A549 (cell line): Measurements from ENCODE around the gene TFAP2E. TPM values are rescaled to one million over a fixed set of nuclear protein-coding genes. Genes with fewer than 3 reads are reported as not detected.

ENCODE experiments used
- ATAC-seq, 2 experiments: fragments of 200-7000 bp in 1 of 2; fragments of >200 bp in 1 of 2; cut with Nextera tagmentation in 1 of 2; cut with Tn5 transposase in 1 of 2; 3 replicates each; pipeline versions ENCODE4 v1.8.0 to v1.9.1; 2018 to 2020; ENCODE audit warnings: mild to moderate bottlenecking in 1 of 2, moderate library complexity in 1 of 2
- CTCF ChIA-PET: fragments of 300-600 bp; sonication (Branson Sonifier 250); formaldehyde crosslinking; extraction: SDS; loops from one replicate; lab custom pipeline; 2021; ENCODE audit warnings: antibody characterized with exemption, inconsistent platforms; lab: Yijun Ruan, JAX
- POLR2A ChIA-PET: fragments of 350-600 bp; formaldehyde crosslinking; extraction: SDS; loops from one replicate; lab custom pipeline; 2021; ENCODE audit warnings: antibody characterized with exemption, inconsistent platforms; lab: Yijun Ruan, JAX
- DNase-seq, 2 experiments: peaks; one replicate each; pipeline versions ENCODE4 v3.0.0 to v3.0.0-alpha.2; 2011 to 2016; ENCODE audit warnings: low read depth in 1 of 2, low spot score in 1 of 2
- FAIRE-seq: peaks from 2 replicates; lab custom pipeline; 2011; peaks lifted over from hg19 to GRCh38; lab: Jason Lieb, UNC
- H3K27ac ChIP-seq, 2 experiments: fragments of >200 bp; sonication (Bioruptor Twin); formaldehyde crosslinking; 3 replicates each; pipeline ENCODE4 v1.5.1; 2016 to 2017
- H3K4me1 ChIP-seq: fragments of >200 bp; sonication (Bioruptor Twin); formaldehyde crosslinking; 3 replicates; pipeline ENCODE4 v1.6.1; 2016
- H3K4me2 ChIP-seq: fragments of >200 bp; sonication (Bioruptor Twin); formaldehyde crosslinking; 3 replicates; pipeline ENCODE4 v1.6.1; 2016
- H3K4me3 ChIP-seq: fragments of >200 bp; sonication (Bioruptor Twin); formaldehyde crosslinking; 3 replicates; pipeline ENCODE4 v1.5.1; 2016
- H3K9me3 ChIP-seq: fragments of >200 bp; sonication (Bioruptor Twin); formaldehyde crosslinking; 3 replicates; pipeline ENCODE4 v1.6.1; 2016
- BHLHE40 ChIP-seq: IDR thresholded peaks from 2 replicates; pipeline ENCODE4 v1.6.1; 2012; ENCODE audit warnings: low read depth, low read length, inconsistent platforms
- CHD2 ChIP-seq: fragments of 150-350 bp; IDR thresholded peaks from 2 replicates; pipeline ENCODE4 v1.6.1; 2014; ENCODE audit warnings: low read length; ENCODE audit not compliant: partially characterized antibody
- CHD4 ChIP-seq: fragments of 200-600 bp; sonication (generic); IDR thresholded peaks from 2 replicates; pipeline ENCODE4 v1.6.1; 2016; ENCODE audit warnings: antibody characterized with exemption, mild to moderate bottlenecking, borderline replicate concordance
- EHF ChIP-seq: fragments of 250-450 bp; sonication (Bioruptor Pico); IDR thresholded peaks from 2 replicates; pipeline ENCODE4 v1.5.0; 2020; ENCODE audit warnings: mild to moderate bottlenecking
- HDAC2 ChIP-seq: fragments of 200-600 bp; sonication (generic); IDR thresholded peaks from 2 replicates; pipeline ENCODE4 v1.6.1; 2016
- HOXB13 ChIP-seq: fragments of 250-450 bp; sonication (Bioruptor Pico); IDR thresholded peaks from 2 replicates; pipeline ENCODE4 v1.5.0; 2020; ENCODE audit warnings: low read depth, mild to moderate bottlenecking, moderate library complexity
- HOXB5 ChIP-seq: fragments of 250-450 bp; sonication (Bioruptor Pico); IDR thresholded peaks from 2 replicates; pipeline ENCODE4 v1.5.0; 2020; ENCODE audit warnings: mild to moderate bottlenecking, moderate library complexity
- JUN ChIP-seq, 2 experiments: fragments of >200 bp; sonication (Bioruptor Twin); formaldehyde crosslinking; IDR thresholded peaks; 2 replicates in 1 of 2; 3 replicates in 1 of 2; pipeline ENCODE4 v1.6.1; 2016 to 2017
- JUNB ChIP-seq: fragments of >200 bp; sonication (Bioruptor Twin); formaldehyde crosslinking; IDR thresholded peaks from 2 replicates; pipeline ENCODE4 v1.6.1; 2016
- KDM1A ChIP-seq: fragments of 200-600 bp; sonication (generic); IDR thresholded peaks from 2 replicates; pipeline ENCODE4 v1.6.1; 2016; ENCODE audit warnings: low read depth, mild to moderate bottlenecking
- MAZ ChIP-seq: fragments of 150-350 bp; IDR thresholded peaks from 2 replicates; pipeline ENCODE4 v1.6.1; 2014; ENCODE audit warnings: antibody characterized with exemption, low read depth, low read length, borderline replicate concordance
- MYC ChIP-seq: IDR thresholded peaks from 2 replicates; pipeline ENCODE4 v1.6.1; 2012; ENCODE audit warnings: mild to moderate bottlenecking, inconsistent platforms, low read length, improper control_type of control experiment, borderline replicate concordance
- NPAS2 ChIP-seq: fragments of 250-450 bp; sonication (Bioruptor Pico); IDR thresholded peaks from 2 replicates; pipeline ENCODE4 v1.8.0; 2022; ENCODE audit warnings: mild to moderate bottlenecking, moderate library complexity, borderline replicate concordance
- POLR2A ChIP-seq: IDR thresholded peaks from 2 replicates; pipeline ENCODE4 v1.6.1; 2012; ENCODE audit warnings: mild to moderate bottlenecking, low read length
- RCOR1 ChIP-seq: fragments of 150-350 bp; IDR thresholded peaks from 2 replicates; pipeline ENCODE4 v1.6.1; 2014; ENCODE audit warnings: antibody characterized with exemption, low read length, low read depth
- RNF2 ChIP-seq: fragments of 200-600 bp; sonication (generic); IDR thresholded peaks from 2 replicates; pipeline ENCODE4 v1.6.1; 2016; ENCODE audit warnings: low read depth, mild to moderate bottlenecking, antibody characterized with exemption, moderate library complexity, borderline replicate concordance
- TFCP2L1 ChIP-seq: fragments of 250-450 bp; sonication (Bioruptor Pico); IDR thresholded peaks from 2 replicates; pipeline ENCODE4 v1.5.0; 2021; ENCODE audit warnings: mild to moderate bottlenecking
- ZSCAN20 ChIP-seq: fragments of 250-450 bp; sonication (Bioruptor Pico); IDR thresholded peaks from 2 replicates; pipeline ENCODE4 v1.8.0; 2022; ENCODE audit warnings: mild to moderate bottlenecking, moderate library complexity
- WGBS: methylation state at CpG from one replicate; pipeline ENCODE4 v1.1.6; 2017; ENCODE audit errors: missing lambda C conversion rate; 5-methylcytosine and 5-hydroxymethylcytosine counted together
- polyA plus RNA-seq, 4 experiments: library from polyadenylated mRNA; depleted of rRNA in 3 of 4; stranded (reverse); fragments of >200 nt; fragmentation: RNase III in 1 of 4; extraction: RNeasy Plus Mini Kit Qiagen cat#74134 plus additional on column Dnase treatment in 1 of 4; gene quantifications; 2 replicates in 3 of 4; 3 replicates in 1 of 4; pipeline ENCODE4 v1.2.3, GENCODE V29; 2011 to 2017
- TF ChIP-seq, protein P1 (sequence below): fragments of >200 bp; sonication (Bioruptor Twin); formaldehyde crosslinking; IDR thresholded peaks from 3 replicates; pipeline ENCODE4 v1.6.1; 2016
- TF ChIP-seq, protein P2 (sequence below): IDR thresholded peaks from 2 replicates; pipeline ENCODE4 v1.6.1; 2012; ENCODE audit warnings: low read depth, borderline replicate concordance
- TF ChIP-seq, protein P3 (sequence below): fragments of >200 bp; sonication (Bioruptor Twin); formaldehyde crosslinking; IDR thresholded peaks from 3 replicates; pipeline ENCODE4 v1.5.1; 2016
- TF ChIP-seq, protein P4 (sequence below): fragments of 250-450 bp; sonication (Bioruptor Pico); IDR thresholded peaks from 2 replicates; pipeline ENCODE4 v1.5.0; 2020; ENCODE audit warnings: low read depth, mild to moderate bottlenecking, moderate library complexity

TFAP2E gene
- polyA plus RNA-seq, 2 of the 4 experiments (the other 2 are of a cell fraction) = 0.16 to 0.31 TPM

DNA sequence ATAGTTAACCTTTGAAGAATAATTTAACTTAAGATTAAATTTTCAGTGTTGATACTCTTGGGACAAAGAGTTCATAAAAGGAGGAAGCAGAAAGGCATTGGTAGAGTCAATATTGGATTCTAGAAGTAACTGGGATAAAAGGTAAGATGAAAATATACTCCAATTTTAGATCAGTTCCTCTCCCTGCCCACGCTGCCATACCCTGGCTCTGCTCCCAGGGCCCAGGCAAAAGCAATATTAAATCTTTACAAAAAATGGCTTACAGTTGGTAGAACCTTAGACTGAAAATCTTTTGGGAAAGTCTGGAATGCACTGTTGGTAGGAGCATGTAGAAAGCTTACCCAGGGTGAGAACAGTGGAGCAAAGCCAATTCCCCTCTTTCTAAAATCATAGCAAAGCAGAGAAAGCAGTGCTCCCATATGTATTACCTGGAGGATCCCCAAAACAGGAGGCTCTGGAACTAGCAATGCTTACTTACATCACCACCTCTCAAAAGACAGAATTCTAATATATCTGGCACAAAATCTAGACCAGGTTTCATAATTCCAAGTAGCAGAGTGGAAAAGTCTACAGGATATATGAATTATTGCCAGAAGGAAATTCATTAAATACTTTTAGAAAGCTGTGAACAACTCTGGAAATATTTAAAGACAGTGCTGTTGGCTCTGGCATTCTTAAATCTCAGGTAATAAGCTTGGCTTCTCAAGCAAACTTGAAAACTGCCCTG lies 40.5 kb upstream of the TFAP2E start:
- ATAC-seq (no peak), FAIRE-seq (no peak), DNase-seq (no peak)
- peaks cover 26% of the 10 kb centered on the region for H3K9me3 ChIP-seq
- no peak overlapping the region for H3K4me2 ChIP-seq
- ChIA-PET CTCF (interaction anchor here (1.5 to 1.8 kb wide), 2 partner anchors 13 to 32 kb away, joined by 6 to 8 read pairs; no protein-coding TSS in a partner anchor), POLR2A (no interaction called here)
- TF ChIP-seq KDM1A = no peak
- no peak for TF ChIP-seq EHF (CRISPR knock-in tag)
- no peak for TF ChIP-seq MYC
- no peak for TF ChIP-seq MAZ
- TF ChIP-seq HDAC2 = no peak
- TF ChIP-seq HOXB13 (CRISPR knock-in tag) = no peak
- no peak for TF ChIP-seq POLR2A
- no peak for TF ChIP-seq JUN (IDR thresholded peaks at IDR 0.05)
- no peak for TF ChIP-seq TFCP2L1
- TF ChIP-seq NPAS2 (CRISPR knock-in tag) = no peak
- TF ChIP-seq, protein P1, sequence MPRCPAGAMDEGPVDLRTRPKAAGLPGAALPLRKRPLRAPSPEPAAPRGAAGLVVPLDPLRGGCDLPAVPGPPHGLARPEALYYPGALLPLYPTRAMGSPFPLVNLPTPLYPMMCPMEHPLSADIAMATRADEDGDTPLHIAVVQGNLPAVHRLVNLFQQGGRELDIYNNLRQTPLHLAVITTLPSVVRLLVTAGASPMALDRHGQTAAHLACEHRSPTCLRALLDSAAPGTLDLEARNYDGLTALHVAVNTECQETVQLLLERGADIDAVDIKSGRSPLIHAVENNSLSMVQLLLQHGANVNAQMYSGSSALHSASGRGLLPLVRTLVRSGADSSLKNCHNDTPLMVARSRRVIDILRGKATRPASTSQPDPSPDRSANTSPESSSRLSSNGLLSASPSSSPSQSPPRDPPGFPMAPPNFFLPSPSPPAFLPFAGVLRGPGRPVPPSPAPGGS = no peak
- no peak for TF ChIP-seq BHLHE40
- TF ChIP-seq, protein P2, sequence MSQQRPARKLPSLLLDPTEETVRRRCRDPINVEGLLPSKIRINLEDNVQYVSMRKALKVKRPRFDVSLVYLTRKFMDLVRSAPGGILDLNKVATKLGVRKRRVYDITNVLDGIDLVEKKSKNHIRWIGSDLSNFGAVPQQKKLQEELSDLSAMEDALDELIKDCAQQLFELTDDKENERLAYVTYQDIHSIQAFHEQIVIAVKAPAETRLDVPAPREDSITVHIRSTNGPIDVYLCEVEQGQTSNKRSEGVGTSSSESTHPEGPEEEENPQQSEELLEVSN = no peak
- no peak for TF ChIP-seq HOXB5 (CRISPR knock-in tag)
- TF ChIP-seq, protein P3, sequence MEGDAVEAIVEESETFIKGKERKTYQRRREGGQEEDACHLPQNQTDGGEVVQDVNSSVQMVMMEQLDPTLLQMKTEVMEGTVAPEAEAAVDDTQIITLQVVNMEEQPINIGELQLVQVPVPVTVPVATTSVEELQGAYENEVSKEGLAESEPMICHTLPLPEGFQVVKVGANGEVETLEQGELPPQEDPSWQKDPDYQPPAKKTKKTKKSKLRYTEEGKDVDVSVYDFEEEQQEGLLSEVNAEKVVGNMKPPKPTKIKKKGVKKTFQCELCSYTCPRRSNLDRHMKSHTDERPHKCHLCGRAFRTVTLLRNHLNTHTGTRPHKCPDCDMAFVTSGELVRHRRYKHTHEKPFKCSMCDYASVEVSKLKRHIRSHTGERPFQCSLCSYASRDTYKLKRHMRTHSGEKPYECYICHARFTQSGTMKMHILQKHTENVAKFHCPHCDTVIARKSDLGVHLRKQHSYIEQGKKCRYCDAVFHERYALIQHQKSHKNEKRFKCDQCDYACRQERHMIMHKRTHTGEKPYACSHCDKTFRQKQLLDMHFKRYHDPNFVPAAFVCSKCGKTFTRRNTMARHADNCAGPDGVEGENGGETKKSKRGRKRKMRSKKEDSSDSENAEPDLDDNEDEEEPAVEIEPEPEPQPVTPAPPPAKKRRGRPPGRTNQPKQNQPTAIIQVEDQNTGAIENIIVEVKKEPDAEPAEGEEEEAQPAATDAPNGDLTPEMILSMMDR = no peak
- TF ChIP-seq RCOR1 = no peak
- H3K4me1 ChIP-seq = no peaks in the 10 kb centered on the region
- WGBS = 95% methylated on average over 1 of the region's 1 CpG
- no peak overlapping the region for H3K27ac ChIP-seq
- H3K4me3 ChIP-seq = no peak overlapping the region

DNA sequence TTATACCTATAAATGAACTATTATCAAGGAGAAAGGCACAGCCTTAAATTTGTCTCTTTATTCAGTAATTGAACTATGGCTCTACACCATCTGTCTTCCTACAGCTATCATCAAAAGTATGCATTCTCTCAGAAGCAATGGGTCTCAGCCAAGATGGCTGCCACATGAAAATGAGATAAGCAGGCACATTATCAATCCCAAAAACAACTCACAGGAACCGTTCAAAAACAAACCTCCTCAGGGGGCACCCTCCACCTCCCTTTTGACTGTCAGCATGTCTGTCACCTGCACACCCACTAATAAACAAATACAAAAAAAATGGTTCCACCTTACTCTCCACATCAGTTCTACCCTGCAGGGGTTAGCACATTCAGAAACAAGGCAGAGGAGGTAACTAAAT lies 39.5 kb upstream of the TFAP2E start:
- DNase-seq (no peak), ATAC-seq (no peak), FAIRE-seq (no peak)
- peaks cover 26% of the 10 kb centered on the region for H3K9me3 ChIP-seq
- TF ChIP-seq, protein P3 = no peak
- TF ChIP-seq HOXB13 (CRISPR knock-in tag) (no peak), CHD4 (no peak), JUNB (no peak), ZSCAN20 (CRISPR knock-in tag) (no peak), CHD2 (no peak), RNF2 (no peak)
- TF ChIP-seq, protein P4, sequence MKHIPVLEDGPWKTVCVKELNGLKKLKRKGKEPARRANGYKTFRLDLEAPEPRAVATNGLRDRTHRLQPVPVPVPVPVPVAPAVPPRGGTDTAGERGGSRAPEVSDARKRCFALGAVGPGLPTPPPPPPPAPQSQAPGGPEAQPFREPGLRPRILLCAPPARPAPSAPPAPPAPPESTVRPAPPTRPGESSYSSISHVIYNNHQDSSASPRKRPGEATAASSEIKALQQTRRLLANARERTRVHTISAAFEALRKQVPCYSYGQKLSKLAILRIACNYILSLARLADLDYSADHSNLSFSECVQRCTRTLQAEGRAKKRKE (CRISPR knock-in tag) = no peak
- no peaks in the 10 kb centered on the region for H3K4me1 ChIP-seq
- ChIA-PET POLR2A (no interaction called here), CTCF (interaction anchor here (1.5 to 1.8 kb wide), 2 partner anchors 12 to 31 kb away, joined by 6 to 8 read pairs; no protein-coding TSS in a partner anchor)
- WGBS = 88% methylated on average over 1 of the region's 1 CpG
- H3K4me2 ChIP-seq = no peak overlapping the region
- H3K4me3 ChIP-seq = no peak overlapping the region
- no peak overlapping the region for H3K27ac ChIP-seq
